ENCODE results near the gene ZBTB1. TPM values are rescaled to one million over a fixed set of nuclear protein-coding genes. Genes with fewer than 3 reads are reported as not detected.

ZBTB1 gene, protein sequence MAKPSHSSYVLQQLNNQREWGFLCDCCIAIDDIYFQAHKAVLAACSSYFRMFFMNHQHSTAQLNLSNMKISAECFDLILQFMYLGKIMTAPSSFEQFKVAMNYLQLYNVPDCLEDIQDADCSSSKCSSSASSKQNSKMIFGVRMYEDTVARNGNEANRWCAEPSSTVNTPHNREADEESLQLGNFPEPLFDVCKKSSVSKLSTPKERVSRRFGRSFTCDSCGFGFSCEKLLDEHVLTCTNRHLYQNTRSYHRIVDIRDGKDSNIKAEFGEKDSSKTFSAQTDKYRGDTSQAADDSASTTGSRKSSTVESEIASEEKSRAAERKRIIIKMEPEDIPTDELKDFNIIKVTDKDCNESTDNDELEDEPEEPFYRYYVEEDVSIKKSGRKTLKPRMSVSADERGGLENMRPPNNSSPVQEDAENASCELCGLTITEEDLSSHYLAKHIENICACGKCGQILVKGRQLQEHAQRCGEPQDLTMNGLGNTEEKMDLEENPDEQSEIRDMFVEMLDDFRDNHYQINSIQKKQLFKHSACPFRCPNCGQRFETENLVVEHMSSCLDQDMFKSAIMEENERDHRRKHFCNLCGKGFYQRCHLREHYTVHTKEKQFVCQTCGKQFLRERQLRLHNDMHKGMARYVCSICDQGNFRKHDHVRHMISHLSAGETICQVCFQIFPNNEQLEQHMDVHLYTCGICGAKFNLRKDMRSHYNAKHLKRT
- 10 to 100 TPM; 49.6 to 69.7 TPM for total RNA-seq

DNA sequence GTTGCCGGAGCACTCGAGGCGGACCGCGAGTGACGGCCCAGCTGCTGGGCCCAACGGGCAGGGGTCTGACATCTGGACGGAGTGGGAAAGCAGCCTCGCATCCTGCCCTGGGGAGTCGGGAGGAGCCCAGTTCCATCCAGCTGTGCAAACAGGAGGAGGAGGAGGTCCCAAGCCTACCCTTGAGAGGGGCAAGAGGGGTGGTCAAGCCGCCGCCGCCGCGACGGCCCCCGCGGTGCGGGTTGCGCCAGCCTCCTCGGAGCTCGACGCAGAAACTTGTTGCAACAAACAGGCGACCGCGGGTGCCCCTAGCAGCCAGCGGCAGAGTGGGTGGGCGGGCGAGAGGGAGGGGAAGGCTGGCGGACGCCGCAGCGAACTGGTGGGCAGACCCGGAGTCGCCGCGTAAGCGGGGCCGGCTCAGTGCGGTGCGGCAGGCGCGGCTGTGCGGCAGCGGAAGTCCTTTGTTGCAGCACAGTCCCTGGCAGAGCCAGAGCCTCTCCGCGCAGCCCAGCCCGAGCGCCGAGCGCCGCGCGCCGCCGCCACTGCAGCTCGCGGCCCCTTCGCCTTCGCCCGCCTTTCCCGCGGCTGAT lies at the start of gene ZBTB1:
ZBTB1 (plus strand) TSS at position 461 of the 587 bp plus-strand sequence. CDS start 16,735 bp downstream, outside the sequence.
- H3K27ac Mint-ChIP-seq = peak within 1 kb of the TSS; percentile 89 to 100
- H3K36me3 Mint-ChIP-seq = peaks cover 36 to 49% of the 10 kb centered on the region in 2 donors
- ATAC-seq (peak; percentile 55 to 58), DNase-seq (ENCODE audit: low spot score in 2 of 2) (peak; percentile 79 to 89)
- H3K9me3 Mint-ChIP-seq = no peaks in the 10 kb centered on the region

DNA sequence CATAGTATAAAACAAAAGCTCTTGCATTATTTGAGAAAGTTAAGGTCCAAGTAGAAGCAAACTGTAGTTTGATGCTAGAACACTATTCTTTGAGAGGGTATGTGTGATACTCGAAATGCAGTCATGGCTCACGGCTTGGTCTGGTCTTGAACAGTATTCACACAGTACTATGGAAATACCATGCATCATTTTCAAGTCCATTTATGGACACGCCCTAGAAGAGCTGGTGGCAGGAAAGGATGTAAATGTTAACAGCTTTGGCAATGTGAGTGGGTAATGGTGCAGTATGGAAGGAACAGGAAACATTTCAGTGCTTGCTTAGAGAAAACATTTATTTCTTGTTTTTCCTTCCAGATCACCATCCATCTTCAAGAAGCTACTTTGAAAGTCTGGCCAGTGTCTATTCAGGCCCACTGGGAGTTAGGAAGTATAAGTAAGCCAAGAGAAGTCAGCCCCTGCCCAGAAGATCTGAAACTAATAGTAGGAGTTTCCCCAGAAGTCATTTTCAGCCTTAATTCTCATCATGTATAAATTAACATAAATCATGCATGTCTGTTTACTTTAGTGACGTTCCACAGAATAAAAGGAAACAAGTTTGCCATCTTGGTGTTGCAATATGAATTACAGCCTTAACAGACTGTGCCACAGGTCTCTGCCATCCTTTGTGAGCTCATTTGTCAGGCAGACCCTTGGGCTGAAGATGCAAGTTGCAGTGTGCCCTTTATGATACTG lies 45.0 kb upstream of the ZBTB1 start:
- no peak for ATAC-seq
- Mint-ChIP-seq H3K27ac (no peak overlapping the region), H3K36me3 (peaks cover 22 to 35% of the 10 kb centered on the region in 2 donors), H3K9me3 (no peaks in the 10 kb centered on the region)
- DNase-seq (ENCODE audit: low spot score in 2 of 2) = no peak

DNA sequence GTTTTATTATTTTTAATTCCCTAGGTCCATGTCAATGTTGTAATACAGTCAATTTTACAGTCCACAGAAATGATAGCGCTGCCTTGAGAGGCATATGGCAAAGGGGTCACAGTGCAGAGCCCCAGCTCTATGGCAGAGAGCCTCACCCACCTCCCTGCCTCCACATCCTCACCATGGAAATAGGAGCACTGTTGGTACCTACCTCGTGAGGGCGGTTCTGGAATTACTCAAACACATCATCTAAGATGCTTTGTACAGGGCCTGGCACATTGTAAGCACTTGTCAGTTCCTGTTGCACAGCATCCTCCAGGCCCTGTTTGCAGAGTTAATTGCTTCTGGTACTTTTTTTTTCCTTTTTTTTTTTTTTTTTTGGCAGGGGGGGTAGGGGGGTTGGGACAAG lies 43.3 kb upstream of the ZBTB1 start:
- Mint-ChIP-seq H3K27ac (peak overlapping the region in 1 of 2 donors; percentile 42), H3K9me3 (no peaks in the 10 kb centered on the region), H3K36me3 (peaks cover 15 to 35% of the 10 kb centered on the region in 2 donors)
- ATAC-seq = no peak
- no peak for DNase-seq (ENCODE audit: low spot score in 2 of 2)

DNA sequence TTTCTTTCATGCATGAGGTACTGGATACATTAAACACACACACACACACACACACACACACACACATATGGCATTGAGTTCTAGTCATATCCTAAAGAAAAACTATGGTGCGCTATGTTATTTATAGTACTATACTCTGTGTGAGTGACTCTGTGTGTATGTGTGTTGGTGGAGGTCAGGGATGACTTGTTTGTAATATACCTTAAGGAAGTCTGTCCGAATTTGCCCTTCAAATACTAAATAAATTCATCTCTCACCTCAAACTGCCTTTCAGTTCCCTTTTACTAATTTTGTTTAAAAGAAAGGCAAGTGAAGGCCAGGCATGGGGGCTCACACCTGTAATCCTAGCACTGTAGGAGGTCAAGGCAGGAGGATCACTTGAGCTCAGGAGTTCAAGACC lies 41.4 kb upstream of the ZBTB1 start:
- no peak for ATAC-seq
- DNase-seq (ENCODE audit: low spot score in 2 of 2) = no peak
- Mint-ChIP-seq H3K36me3 (peaks cover 14 to 26% of the 10 kb centered on the region in 2 donors), H3K27ac (no peak overlapping the region), H3K9me3 (no peaks in the 10 kb centered on the region)

DNA sequence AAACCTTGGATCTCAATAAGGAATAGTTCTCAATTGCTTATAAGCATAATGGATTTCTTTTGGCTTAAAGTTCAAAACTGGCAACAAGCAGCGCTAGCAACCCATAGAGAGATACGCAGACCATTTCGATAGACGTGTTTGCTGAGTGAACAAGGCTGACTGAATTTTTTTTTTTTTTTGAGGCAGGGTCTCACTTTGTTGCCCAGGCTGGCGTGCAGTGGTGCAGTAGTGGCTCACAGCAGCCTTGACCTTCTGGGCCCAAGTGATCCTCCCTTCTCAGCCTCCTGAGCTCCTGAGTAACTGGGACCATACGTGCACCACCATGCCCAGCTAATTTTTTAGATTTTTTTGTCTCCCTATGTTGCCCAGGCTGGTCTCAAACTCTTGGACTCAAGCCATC lies 40.7 kb upstream of the ZBTB1 start:
- Mint-ChIP-seq H3K9me3 (no peaks in the 10 kb centered on the region), H3K27ac (no peak overlapping the region), H3K36me3 (peaks cover 7 to 19% of the 10 kb centered on the region in 2 donors)
- DNase-seq (ENCODE audit: low spot score in 2 of 2) (no peak), ATAC-seq (no peak)

DNA sequence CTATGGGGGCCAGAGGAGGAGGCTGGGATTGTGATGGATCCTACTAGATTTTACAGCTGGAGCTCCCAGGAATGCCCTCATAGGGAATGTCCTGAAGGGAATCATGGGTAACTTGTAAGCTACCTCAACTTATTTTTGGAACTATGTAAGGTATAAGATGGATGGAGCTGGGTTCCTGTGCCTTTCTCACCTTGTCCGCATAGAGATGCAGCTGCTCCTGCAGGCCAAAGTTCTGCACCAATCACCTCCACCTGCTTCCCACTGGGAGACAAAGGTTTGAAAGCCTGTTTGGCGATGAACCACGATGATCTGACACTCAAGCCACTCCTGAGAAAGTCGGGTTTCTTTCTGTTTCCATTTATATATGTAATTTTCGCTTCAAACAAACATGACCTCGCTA lies 39.9 kb upstream of the ZBTB1 start:
- H3K36me3 Mint-ChIP-seq = peaks cover 4 to 12% of the 10 kb centered on the region in 2 donors
- H3K27ac Mint-ChIP-seq = peak overlapping the region; percentile 35 to 75
- H3K9me3 Mint-ChIP-seq = no peaks in the 10 kb centered on the region
- ATAC-seq (peak in 1 of 2 donors; percentile 1), DNase-seq (ENCODE audit: low spot score in 2 of 2) (no peak)

DNA sequence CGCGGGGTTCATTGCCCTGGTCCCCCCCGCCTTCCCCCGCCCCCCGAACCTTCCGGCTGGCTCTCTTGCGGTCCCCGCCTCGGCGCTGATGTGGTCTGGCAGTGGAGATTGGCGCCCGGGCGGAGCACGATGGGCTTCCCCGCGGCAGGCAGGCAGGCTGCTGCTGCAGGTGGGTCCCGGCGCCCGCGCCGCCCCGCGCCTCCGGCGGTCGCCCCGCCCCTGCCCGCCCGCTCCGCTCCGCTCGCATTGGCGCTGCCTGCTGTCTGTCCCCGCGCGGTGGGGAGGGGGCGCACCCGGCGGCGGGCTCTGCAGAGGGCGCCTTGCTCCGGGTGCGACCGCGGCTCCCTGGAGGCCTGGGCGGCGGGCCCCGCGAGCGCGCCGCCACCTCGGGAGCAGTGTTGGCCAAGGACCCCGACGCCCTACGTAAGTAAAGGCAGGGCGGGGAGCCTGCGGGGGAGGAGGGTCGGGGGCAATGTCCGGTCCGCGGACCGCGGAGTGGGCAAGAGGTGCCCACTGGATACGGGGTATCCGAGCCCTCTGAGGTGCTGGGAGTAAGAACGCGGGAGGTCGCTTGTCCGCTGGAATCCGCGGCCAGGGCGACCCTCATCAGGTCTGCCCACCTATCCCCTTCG lies 39.3 kb upstream of the ZBTB1 start, which contains the start of gene AKAP5:
AKAP5 (plus strand) TSS at position 309 of the 632 bp plus-strand sequence. CDS start 2,896 bp downstream, outside the sequence.
- peak; percentile 87 to 92 for ATAC-seq
- Mint-ChIP-seq H3K9me3 (no peaks in the 10 kb centered on the region), H3K36me3 (peaks cover 4 to 6% of the 10 kb centered on the region in 2 donors), H3K27ac (peak within 1 kb of the TSS; percentile 46 to 75)
- DNase-seq (ENCODE audit: low spot score in 2 of 2) = peak; percentile 56 to 66

DNA sequence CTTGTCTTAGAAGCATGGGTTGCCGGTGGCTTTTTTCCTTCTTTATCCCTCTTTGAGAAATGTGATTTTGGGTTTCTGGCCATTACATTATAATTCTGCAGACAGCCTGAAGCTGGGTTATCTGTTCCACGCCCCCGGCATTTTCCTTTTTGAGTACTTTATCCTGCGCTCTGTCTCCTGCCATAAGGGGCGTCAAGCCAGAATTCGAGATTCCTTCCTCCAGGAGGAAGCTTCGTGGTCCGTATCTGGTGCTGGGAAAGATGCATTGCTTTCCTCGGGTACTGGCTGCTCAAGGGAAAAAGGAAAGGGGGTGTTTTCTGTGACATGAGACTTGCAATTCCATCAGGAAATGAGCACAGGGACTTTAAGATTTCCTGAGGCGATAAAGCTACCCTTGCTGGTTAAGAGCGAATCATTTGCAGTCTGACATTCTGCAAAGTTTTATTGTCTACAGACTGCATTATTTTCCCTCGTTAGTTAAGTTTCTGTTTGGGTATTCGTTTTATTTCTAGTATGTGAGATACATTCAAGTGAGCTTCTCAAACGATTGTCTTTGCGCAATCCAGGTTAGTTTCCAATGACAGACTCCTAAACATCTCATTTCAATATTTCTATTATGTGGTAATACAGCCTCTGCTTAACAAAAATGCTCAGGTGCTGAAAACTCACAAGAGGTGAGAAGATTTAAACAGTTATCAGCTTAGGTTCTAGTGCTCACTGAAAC lies 38.6 kb upstream of the ZBTB1 start:
- DNase-seq (ENCODE audit: low spot score in 2 of 2) = no peak
- ATAC-seq = no peak
- peaks cover 3% of the 10 kb centered on the region in 2 donors for H3K36me3 Mint-ChIP-seq

DNA sequence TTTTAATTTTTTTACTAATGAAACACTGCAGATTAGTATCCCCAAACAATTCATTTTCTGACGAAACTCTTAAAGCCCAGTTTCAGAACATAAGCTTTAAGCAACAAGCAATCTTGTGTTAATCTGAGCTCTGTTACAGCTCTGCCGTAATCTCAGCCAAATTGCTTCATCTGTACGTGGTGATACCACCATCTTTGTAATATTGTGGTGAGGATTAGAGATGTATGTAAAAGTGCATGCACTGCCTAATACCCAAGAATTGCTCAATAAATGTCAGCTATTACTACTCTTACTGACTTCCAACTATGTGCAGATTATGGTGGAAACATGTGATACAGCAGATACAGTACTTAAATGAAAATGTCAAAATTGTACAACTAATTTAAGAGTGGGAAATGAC lies 37.5 kb upstream of the ZBTB1 start:
- no peak overlapping the region for H3K27ac Mint-ChIP-seq
- DNase-seq (ENCODE audit: low spot score in 2 of 2) = no peak
- H3K9me3 Mint-ChIP-seq = no peaks in the 10 kb centered on the region
- no peaks in the 10 kb centered on the region for H3K36me3 Mint-ChIP-seq
- peak in 1 of 2 donors; percentile 17 for ATAC-seq

More for the DNA sequence above, 38.6 kb upstream of the ZBTB1 start:
- Mint-ChIP-seq H3K9me3 (no peaks in the 10 kb centered on the region), H3K27ac (peak overlapping the region; percentile 33 to 46)

DNA sequence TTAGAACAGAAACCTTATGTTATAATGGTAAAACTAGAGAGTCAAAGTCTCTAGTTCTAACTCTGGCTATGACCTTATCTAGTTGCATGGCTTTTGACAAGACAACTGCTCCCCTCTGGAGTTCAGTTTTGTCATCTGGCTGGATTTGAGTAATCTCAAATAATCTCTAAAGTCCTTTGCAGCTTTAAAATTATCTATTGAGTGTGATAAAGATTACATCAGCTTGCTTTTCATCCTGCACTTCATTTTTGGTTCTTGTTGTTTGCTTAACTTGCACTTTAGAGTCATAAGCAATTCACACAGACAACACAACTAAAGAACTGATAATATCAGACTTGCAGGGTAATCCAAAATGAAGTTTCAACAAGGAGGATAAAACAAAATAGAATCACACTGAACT lies 37.0 kb upstream of the ZBTB1 start:
- Mint-ChIP-seq H3K27ac (no peak overlapping the region), H3K9me3 (no peaks in the 10 kb centered on the region), H3K36me3 (no peaks in the 10 kb centered on the region)
- ATAC-seq = peak in 1 of 2 donors; percentile 29
- no peak for DNase-seq (ENCODE audit: low spot score in 2 of 2)

DNA sequence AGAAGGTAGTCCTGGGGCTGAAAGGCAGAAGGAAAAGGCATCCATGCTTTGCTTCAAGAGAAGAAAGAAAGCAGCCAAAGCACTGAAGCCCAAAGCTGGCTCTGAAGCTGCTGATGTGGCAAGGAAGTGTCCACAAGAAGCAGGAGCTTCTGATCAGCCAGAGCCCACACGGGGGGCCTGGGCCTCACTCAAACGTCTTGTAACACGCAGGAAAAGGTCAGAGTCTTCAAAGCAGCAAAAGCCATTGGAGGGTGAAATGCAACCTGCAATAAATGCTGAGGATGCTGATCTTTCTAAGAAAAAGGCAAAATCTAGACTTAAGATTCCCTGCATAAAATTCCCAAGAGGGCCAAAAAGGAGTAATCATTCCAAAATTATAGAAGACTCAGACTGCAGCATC lies 36.1 kb upstream of the ZBTB1 start:
- no peak for ATAC-seq
- Mint-ChIP-seq H3K27ac (peak overlapping the region in 1 of 2 donors; percentile 61), H3K36me3 (no peaks in the 10 kb centered on the region), H3K9me3 (no peaks in the 10 kb centered on the region)
- DNase-seq (ENCODE audit: low spot score in 2 of 2) = no peak

DNA sequence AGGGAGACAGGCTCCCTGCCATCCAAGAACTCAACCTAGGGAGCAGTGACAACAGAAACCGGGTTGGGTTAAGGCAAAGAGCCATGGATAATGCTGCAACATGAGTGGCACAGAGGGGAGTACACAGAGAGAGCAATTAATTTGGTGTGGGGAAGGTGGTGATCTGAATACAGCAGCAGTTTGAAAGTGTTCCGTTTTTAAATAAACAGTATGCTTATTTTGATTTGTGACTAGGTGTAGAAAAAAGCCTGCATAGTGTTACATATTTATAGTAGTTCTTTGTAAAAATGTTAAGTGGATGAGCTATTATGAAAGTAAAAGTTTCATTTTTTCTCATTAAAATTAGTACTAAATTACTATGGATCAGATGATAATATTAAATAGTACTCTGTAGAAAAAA lies 30.5 kb upstream of the ZBTB1 start:
- no peak for DNase-seq (ENCODE audit: low spot score in 2 of 2)
- no peaks in the 10 kb centered on the region for H3K9me3 Mint-ChIP-seq
- H3K36me3 Mint-ChIP-seq = peaks cover 0 to 4% of the 10 kb centered on the region in 2 donors
- H3K27ac Mint-ChIP-seq = no peak overlapping the region
- ATAC-seq = peak in 1 of 2 donors; percentile 51

DNA sequence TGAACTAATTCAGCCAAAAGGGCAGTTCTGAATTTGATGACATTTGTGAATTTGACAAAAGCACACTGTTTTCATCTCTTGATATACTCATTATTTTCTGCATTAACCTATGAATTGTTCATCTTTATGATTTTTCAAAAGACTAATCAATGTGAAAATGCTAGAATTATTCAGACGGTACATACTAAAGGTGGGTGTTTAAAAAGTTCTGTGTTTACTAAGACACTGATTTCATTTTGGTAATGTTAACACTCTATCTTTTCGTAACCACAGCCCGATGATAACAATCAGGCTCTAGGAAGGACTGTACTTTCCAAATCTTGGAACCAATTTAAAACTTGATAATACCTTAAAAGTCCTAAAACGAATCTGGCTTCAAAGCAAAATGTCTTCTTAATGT lies 29.9 kb upstream of the ZBTB1 start:
- Mint-ChIP-seq H3K36me3 (peaks cover 0 to 4% of the 10 kb centered on the region in 2 donors), H3K27ac (no peak overlapping the region), H3K9me3 (no peaks in the 10 kb centered on the region)
- ATAC-seq (peak in 1 of 2 donors; percentile 34), DNase-seq (ENCODE audit: low spot score in 2 of 2) (no peak)

DNA sequence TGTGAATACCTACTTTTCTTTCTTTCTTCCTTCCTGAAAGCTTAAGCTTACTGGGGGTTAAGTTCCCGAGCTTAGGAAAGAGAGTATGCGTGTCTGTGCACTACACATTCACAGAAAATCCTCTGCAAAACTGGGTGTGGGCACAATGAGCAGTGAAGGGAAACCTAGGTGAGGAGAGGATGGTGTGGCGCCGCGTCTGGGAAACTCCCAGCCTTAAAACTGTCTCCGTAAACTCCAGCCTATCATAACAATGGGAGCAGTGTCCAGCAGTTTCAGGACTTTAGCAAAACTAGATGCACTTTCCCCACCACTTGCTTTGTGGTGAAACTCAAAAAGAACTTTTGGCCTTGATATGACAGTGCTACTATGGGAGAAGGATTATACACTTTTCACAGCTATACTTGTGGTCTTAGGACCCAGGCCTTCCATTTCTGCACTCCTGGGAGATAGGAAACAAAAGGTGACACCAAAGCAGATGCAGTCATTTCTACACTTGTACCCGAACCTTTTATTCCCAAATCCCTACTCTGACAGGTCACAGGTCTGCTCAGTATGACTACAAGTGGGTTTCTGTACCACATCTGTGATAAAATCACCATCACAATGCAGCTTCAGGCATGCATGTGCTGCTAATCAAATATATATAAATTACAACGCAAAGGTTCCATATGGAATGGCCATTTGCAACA lies 28.8 kb upstream of the ZBTB1 start:
- Mint-ChIP-seq H3K36me3 (peaks cover 0 to 4% of the 10 kb centered on the region in 2 donors), H3K9me3 (no peaks in the 10 kb centered on the region), H3K27ac (no peak overlapping the region)
- ATAC-seq (peak; percentile 15 to 64), DNase-seq (ENCODE audit: low spot score in 2 of 2) (no peak)

DNA sequence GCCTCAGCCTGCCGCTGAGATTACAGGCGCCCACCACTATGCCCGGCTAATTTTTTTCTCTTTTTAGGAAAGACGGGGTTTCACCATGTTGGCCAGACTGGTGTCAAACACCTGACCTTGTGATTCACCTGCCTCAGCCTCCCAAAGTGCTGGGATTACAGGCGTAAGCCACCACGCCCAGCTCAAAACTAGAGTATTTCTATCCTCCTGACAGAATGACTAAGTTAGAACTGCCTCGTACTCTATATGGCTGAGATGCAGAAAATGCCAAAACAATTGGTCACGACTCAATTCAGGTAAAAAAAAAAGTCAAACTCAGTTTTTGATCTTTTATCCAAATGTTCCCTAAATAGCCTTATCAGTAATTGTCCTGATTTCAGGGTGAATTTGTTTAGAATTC lies 28.1 kb upstream of the ZBTB1 start:
- Mint-ChIP-seq H3K27ac (no peak overlapping the region), H3K9me3 (no peaks in the 10 kb centered on the region), H3K36me3 (peaks cover 0 to 4% of the 10 kb centered on the region in 2 donors)
- no peak for DNase-seq (ENCODE audit: low spot score in 2 of 2)
- ATAC-seq = peak; percentile 65 to 85
